ENCODE results near the gene RPL23. TPM values are rescaled to one million over a fixed set of nuclear protein-coding genes. Genes with fewer than 3 reads are reported as not detected.

The RPL23 gene
- total RNA-seq, 1 donor from 2014 or later = 1,111 TPM

DNA sequence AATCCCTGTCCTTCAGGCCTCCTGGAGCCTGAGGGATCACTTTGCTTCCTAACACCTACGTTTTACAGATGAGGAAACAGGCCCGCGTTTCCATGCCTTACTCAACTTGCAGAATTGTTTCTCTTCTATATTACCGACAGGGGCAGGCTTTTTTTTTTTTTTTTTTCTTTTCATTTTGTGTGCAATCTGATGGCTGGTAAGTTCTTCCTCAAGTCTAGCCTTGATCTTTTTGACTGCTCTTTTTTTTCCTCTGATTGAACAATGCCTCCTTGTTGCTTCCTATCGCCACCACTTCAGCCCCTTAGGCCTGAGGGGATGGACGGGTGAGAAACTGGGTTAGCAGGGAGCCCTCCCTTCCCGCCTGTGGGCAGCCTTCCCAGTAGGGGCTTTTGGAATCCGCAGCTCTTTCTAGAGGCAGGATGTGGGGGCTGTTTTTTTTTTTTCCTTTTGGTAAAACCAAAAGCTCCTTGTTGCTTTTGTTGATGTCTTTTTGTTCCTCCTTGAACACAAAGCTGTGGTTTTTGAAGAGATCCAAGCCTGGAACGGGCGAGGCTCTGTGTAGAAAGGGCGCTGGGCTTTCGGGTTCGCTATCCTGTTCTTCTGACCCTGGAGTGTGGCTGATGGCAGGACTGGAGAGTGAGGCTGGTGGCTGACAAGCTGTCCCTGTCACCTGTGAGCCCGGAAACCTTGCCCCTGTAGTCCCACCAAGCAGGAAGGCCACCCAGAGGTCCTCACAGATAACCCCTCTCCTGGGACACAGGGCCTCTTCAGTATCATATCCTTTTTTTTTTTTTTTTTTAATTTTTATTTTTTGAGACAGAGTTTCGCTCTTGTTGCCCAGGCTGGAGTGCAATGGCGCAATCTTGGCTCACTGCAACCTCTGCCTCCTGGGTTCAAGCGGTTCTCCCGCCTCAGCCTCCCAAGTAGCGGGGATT is 30.3 kb upstream of the RPL23 start:
- DNase-seq (ENCODE audit: low read depth) = no peak

DNA sequence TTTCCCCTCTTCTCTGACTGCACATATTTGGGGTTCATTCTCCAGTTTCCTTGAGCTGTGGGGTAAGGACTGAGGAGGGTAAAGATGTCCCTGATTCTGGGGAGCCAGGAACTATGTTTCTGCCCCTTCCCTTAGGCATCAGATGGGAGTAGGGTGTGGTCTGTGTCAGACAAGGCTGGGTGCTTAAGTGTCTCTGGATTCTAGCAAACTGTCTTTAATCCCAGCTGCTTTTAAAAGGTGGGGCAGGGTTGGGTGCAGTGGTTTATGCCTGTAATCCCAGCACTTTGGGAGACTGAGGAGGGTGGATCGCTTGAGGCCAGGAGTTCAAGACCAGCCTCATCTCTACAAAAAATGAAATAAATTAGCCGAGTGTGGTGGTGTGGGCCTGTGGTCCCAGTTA is 29.3 kb upstream of the RPL23 start:
- no peak for DNase-seq (ENCODE audit: low read depth)

DNA sequence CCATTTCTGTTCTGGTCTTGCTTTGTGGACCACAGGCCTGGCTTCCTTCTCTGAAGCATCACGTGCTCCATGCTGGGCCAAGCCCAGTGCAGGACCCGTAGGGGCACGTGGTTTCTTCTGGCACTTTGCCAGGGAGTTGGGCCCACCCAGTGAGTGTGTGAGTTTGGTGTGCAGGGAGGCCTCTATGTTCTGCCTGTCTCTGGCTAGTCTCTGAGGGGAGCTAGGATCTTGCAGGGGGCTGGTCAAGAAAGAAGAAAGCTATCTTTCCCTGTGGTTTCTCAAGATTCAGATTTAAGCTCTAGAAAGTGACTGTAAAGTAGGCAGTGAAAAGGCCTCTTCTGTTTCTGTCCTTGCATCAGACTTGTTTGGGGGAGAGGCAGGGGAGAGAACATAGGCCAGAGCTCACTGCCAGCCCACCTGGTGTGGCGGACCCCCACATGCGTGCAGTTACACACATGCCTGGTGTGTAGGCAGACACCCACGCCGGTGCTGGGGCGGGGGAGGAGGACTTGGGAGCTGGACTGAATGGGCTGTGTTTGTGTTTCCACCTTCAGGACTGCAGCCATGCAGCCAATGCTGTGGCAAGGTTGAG is 28.2 kb upstream of the RPL23 start:
- no peak for DNase-seq (ENCODE audit: low read depth)

DNA sequence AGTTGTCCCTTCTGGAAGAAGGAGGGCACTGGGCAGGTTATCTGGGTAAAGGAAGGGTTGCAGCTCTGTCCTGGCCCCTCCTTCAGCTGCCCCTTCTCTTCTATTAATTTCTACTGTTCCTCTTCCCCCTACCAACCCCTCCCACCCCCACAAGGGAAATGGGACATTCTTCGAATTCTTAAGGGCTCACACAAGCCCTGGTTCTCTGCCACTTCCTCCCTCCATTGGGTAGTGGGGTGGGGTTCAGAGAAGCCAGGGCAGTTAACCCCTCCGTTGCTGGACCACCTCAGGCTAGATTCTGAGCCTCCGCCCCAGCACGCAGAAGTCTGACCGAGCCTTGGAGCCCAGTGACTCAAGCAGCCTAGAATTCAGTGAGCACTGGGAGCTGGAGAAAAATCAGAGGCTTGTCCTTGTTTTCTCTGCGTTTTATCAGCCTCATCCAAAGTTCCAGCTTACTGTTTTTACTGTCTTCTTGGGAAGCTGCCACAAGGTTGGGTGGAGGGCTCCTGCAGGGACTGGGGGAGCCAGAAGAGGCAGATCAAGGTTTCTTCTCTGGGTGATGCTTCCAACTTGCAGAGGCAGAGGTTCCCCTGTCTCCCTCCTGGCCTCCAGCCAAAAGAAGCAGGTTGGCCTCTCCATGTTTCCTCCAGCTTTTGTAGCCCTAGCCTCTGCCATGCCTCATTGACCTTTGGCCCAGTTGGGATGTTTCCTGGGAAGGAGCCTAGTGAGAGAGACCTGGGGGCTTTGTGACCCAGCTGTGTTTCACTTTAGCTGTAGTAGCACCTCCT is 26.6 kb upstream of the RPL23 start:
- DNase-seq (ENCODE audit: low read depth) = peak; percentile 86

DNA sequence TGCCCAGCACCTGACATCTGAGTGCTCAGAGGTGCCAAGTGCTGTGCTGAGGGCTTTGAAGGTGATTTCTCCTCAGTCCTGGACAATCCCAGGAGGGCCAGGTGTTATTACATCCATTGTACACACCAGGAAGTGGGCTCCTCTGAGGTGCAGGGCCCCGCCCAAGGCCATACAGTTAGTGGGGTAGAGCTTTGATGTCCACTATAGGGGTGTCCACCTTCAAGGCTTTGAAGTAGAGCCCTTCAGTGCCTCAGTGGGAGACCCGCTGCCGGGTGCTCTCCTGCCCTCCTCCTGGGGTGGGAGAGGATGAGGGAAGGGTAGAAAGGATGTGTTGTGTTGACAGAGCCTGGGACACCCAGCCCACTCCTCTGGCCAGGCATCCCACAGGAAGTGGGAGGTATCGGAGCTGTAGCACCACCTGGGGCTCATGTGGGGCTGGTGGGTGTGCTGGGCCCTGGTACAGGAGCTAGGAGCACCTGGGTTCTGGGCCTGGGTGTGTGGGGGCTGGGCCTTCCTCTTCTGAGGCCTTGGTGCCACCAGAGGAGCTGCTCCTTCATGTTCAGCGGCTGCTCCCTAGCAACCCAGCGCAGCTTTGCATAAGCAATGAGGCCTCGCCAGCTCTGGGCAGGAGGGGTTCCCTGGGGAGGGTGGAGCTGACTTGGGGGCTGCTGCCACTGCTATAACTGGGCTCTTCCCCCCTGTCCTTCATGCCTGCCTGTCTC is 23.8 kb upstream of the RPL23 start:
- DNase-seq (ENCODE audit: low read depth) = no peak

DNA sequence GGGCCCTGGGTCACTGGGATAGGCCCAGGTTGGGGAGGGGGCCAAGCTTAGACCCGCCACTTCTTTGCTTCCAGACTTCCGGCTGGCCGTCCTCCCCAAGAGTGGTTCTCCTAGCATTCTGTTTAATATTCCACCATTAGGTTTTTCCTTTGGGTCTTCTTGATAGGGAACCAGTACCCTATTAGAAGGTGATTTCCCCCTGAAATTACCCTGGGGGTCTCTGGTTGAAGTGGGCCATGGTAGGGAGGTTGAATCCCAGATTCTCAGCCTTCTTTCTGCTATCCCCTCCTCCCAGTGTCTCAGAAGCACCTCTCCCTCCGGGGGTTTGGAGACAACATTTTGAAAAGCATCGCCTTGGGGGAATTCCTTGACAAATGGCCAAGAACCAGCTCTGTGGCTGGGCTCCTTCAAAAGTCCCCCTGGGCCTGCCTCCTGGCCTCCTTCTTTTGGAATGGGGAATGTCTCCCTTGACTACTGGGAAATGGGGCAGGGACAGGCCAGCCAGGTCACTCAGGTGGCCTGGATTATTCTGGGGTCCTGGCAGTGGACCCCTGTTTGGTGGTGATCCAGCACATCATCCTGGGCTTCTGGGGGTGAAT is 22.1 kb upstream of the RPL23 start:
- DNase-seq (ENCODE audit: low read depth) = no peak

DNA sequence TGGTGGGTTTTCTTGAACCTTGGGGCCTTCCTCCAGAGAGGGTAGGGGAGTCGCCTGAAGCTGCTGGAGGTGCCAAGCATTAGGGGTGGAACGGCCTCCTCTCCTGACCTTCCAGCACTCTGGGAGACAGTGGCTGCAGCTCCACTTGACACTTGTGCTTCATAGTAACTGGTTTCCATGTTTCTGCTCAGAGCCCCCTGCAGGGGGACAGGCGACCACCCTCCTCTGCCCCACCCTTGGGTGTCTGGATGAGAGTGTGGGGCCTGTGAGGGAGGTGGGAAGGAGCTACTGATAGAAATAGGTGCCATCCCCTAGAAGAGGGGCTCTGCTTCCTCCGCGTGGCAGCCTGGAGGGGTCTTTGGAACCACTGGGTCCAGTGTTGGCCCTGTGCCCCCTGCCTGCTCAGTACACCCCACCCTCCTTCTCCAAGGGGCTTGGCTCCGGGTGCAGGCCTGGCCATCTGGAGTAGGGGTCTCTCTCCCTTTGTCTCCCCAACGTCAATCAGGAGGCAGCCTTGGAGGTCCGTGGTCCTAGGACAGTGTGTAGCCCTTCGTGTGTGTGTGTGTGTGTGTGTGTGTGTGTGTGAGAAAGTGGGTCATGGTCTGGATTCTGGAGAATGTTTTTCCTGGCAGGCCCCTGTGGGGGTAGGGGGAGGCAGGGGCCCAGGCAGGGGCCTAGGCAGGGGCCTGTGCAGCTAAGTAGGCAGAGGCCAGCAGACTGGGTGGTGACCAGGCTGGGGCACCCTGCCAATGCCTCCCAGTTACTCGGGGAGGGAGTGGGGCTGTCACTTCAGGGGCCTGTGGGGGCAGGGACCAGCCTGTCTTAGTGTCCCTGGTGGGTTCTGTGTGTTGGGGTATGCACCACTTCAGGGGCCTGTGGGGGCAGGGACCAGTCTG is 21.2 kb upstream of the RPL23 start:
- no peak for DNase-seq (ENCODE audit: low read depth)

DNA sequence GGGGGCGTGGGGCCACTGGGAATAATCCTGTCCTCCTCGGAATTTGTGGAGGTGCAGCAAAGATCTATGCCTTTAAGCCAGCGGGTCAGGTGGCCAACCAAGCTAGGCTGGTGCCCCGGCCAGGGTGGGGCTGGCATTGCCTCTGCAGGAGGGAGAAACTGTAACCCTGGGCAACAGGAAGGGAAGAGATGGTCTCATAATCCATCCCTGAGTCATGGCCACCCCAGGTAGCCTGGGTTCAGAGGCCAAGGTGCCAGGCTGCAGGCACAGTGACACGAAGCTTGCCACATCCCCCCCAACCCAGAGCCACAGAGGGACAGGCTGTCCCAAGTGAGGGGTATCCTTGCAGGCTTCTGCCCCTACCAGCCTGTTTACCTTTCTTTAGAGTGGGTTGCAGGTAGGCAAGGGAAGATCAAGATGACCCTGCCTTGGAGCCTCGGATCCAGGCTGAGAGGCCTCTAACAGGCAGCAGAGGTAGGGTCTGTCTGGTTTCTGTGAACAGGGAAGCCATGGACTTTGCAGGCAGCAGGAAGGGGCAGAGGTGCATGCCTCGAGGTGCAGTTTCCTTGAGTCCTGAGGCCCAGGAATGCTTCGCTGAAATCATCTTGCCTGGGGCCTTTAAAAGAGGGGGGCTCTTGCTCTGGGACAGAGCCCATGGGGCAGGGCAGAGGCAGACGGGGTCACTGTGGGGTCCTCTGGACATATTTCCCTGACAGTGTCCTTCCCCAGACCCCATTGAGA is 20.3 kb upstream of the RPL23 start:
- peak; percentile 51 for DNase-seq (ENCODE audit: low read depth)

DNA sequence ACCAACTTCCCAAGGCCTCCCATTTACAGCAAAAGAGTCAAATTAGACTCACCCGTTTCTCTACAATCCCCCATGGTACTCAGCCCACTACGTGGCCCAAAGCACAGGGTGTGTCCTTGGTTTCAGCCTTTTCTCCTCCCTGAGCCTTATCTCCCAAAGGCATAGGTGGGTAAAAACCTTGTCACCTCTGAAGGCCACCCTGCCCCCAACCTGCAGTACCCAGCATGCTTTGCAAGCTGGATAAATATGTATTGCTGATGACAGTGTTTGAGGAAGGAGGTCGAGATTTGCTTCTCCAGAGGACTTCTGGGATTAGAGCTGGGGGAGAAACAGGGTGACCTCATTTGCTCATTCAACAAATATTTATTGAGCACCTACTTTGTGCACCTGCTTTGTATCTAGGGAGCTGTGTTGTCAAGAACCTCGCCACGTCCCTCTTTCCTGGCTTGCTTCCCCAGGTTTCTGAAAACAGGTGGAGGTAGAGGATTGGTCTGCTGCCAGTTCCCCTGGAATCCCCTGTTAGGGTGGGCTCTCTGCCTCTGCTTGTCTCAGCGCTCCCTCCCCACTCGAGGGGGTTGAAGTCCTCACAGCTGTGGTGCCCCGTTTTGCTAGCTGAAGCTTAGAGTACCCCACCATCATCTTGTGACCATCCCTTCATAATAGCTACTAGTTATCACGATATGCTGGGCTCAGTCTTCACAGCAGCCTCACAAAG is 19.3 kb upstream of the RPL23 start:
- DNase-seq (ENCODE audit: low read depth) = no peak

DNA sequence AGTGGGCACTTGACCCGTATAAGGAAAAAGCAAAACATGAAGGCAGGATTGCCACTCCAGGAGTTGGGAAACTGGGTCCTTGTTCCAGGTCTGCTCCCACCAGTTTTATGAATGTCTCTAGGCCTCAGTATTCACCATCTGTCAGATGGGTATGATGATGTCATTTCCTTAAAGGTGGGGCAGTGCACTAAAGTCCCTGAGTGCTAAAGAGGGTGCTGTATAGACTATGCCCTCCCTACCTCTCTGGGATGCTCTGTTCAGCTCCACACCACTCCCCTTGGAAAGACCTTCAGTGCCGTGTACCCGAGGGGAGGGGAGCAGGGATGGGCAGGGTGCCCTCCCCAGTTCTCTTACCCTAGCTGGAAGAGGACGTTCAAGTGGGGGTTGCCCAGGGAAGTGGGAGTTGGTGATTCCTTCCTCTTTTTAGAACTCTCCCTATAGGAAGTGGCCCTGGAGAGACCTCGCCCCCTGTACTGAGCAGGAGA is 18.5 kb upstream of the RPL23 start:
- DNase-seq (ENCODE audit: low read depth) = no peak

DNA sequence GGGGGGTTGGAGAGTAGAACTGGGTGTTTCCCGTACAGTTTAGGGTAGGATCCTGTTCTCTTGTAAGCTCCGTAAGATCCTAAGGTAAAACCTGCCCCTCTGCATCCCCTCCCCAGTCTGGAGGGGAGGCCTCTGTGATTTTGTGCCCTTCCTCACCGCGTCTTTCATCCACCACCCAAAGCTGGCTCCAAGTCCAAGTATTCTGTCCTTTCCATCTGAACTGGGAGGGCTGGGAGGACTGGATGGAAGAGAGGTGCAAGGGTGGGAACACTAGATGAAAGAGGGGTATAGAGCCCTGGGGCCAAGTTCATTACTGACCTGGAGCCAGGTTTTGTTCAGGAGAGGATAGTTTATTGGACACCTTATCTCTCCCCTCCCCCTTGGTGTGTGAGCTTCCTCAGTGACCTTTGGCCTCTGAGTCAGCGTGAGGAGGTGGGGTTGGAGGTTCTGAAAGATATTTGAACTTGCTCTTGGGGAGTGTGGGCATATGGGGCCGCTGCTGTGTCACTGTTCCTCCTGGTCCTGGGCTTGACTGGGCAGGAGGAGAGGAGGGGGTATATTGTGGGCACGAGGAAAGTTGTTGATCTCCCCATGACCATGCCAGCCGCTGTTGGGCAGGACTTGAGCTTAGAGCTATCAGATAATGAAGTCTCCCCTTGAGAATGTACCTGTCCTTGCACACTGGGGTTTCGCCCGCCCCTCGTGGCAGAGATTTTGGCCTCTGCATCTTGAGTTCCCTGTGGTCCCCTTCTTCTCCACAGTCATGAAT is 17.9 kb upstream of the RPL23 start:
- DNase-seq (ENCODE audit: low read depth) = peak; percentile 84

DNA sequence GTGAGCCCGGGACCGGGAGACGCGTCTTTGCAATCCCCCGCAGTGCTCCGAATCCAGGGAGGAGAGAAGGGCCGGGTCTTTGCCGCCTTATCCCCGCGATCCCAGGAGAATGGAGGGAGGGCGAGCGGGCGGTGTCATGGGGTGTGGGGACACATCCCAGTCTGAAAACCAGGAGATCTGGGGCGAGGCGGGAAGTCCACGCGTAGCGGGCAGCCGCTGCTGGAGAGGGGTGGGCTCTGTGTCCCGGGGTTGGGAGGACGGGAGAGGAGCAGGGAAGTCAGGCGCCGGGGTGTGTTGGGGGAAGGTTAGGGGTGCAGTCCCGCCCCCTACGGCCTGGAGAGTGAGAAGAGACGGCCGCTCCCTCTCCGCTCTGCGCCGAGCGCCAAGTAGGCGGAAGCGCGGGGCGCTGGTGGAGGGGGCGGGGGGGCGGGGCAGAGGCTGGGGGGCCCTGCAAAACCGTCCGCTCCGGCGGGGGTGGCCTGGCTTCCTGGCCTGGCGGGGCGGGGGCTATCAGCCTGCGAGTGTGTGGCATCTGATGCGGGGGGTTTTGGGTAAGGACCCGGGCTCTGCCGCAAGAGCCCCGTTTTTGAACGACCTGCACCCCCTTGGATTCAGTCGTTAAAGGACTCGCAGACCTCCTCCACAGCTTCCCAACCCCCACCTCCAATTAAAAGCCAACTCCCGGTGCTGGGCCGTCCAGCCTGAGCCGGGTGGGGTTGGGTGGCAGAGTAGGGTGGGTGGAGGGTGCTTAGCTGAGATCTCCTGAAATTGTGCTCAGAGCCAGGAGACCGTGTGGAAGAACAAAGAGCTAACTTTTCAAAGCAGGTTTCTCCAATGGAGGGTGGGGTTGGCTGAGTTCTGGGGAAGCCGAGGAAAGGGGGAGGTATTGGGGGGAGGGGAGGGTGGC is 17.0 kb upstream of the RPL23 start:
- DNase-seq (ENCODE audit: low read depth) = no peak

DNA sequence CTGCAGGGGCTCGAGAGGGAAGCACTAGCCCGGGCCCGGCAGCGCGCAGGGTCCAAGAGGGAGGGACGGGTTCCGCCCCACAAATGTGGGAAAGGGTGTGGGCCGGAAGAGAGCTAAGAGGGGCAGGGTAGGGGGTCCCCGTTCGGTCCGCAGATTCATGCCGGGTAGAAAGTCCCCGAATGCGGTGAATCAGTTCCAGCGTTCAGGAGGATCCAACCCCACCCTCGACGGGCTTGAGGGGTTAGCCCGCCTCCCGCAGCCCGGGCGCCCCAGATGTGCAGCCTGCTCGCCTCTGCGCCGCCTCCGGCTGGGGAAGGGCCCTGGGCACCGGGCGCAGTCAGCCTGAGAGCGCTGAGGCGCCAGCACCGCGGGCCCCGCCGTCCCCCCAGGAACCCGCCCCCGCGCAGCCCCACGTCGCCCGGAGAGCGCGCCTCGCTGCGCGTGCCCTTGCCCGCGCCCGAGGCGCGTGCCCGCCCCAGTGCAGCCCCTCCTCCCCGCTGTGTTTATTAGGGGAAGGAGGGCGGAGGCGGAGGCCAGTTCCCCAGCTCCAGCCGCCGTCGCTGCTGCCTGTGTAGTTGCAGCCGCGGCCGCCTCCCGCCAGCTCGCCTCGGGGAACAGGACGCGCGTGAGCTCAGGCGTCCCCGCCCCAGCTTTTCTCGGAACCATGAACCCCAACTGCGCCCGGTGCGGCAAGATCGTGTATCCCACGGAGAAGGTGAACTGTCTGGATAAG is 16.2 kb upstream of the RPL23 start, which contains the start of gene LASP1:
TSS of gene LASP1 (plus strand) at position 533 of the 733 bp plus-strand sequence. CDS start at position 665, 132 bp downstream.
- no peak for DNase-seq (ENCODE audit: low read depth)

DNA sequence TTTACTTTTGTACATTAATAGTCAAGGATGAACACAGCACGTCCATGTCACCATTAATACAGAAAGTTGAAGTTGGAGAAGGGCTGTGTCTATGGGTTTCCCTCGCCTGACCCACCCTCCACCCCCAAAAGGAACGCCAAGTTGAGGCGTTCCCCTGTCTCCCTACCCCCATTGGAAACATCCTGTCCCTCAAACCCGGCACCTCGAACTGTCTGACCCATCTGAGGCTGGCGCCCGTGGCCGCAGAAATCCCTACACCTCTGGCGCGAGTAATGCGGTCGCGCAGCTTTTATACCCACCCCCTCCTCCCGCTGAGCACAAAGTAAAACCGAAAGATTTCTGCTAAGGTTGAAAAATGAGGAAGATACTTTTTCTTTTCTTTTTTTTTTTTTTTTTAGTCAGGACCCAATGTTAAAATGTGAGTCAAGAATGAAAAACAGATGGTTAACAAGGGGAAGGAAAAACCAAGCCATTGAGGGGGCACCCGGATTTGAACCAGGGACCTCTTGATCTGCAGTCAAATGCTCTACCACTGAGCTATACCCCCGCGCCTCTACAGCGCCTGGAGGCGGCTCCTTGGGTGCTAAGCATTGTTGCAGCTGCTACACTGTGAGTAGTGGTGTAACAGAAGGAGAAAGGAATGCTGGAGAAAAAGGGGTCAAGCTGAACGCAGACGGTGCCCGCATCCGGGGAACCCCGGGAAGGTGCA is 15.4 kb upstream of the RPL23 start:
- DNase-seq (ENCODE audit: low read depth) = peak; percentile 83
